Measurements from ENCODE around the gene ZNF516. TPM values are rescaled to one million over a fixed set of nuclear protein-coding genes. Genes with fewer than 3 reads are reported as not detected.

The ZNF516 gene
- total and polyA plus RNA-seq, 2 of the 4 experiments (the other 2 are of a cell fraction) = 7.9 to 16.9 TPM

DNA sequence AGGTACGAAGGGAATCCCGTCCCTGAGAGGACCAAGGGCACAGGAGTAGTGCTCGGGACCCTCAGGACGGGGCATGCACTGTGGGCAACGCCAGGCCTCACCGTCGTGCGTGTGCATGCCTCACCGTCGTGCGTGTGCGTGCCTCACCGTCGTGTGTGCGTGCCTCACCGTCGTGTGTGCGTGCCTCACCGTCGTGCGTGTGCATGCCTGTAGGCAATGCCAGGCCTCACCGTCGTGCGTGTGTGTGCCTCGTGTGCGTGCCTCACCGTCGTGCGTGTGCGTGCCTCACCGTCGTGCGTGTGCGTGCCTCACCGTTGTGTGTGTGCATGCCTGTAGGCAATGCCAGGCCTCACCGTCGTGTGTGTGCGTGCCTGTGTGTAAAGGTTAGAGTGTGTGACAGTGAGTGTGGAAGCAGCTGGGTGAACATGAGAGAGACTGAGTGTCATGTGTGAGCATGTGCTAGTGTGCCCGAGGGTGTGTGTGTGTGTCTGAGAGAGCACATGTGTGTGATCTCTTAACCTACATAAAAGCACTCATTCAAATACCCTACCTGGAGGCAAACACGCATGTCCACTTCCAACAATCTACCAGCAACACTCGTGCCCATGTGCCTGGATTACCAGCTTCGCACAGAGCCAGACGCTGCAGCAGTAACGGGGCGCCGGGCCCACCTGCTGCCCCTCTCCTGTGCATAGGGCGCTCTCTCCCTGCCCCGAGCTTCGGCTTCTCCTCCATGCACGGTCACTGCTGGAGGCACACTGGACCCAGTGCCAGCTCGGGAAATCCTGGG, 36.3 kb downstream of the ZNF516 start:
- H2AK9ac ChIP-seq (replicated peaks; ENCODE audit: low read depth, low read length, poor library complexity) = peak overlapping the region; percentile 37
- in situ Hi-C loops (cut with MboI; ENCODE audit: low sequenced_read_pairs) = loop anchor here (25.0 kb wide), 1 partner anchor 654 kb away; no protein-coding TSS in a partner anchor
- H3K9me3 ChIP-seq (ENCODE audit: control insufficient read depth, insufficient read depth, low read length) = no peaks in the 10 kb centered on the region
- peak overlapping the region; percentile 8; the same call in 1 of the 2 replicates for H3K14ac ChIP-seq (replicated peaks; ENCODE audit: low read depth, low read length)
- DNase-seq (no peak), ATAC-seq (ENCODE audit: low read depth) (no peak)
- H2BK5ac ChIP-seq (ENCODE audit: low read depth, low read length, poor library complexity, severe bottlenecking) = peak overlapping the region; percentile 89
- H4K5ac ChIP-seq (ENCODE audit: low read depth, low read length) = peak overlapping the region; percentile 41; the same call in 1 of the 2 replicates
- peaks cover 45% of the 10 kb centered on the region for H3K4me1 ChIP-seq (ENCODE audit: control insufficient read depth, insufficient read depth, low read length)
- dilution Hi-C loops (cut with HindIII; ENCODE audit: low sequenced_read_pairs, unreplicated experiment) = no loop called here
- H3K18ac ChIP-seq (ENCODE audit: low read depth, low read length) = no peak overlapping the region; the same call in 1 of the 2 replicates
- peak overlapping the region; percentile 85 for H4K91ac ChIP-seq (ENCODE audit: insufficient read depth, low read depth, low read length)
- H3K79me1 ChIP-seq (ENCODE audit: low read depth in 1 of 2, low read length in 2 of 2) = peaks cover 40 to 95% of the 10 kb centered on the region in 2 experiments
- H2BK120ac ChIP-seq (ENCODE audit: low read depth, low read length) = peak overlapping the region; percentile 91
- no peak overlapping the region for H3K56ac ChIP-seq (ENCODE audit: extremely low read depth, insufficient read depth, low read length)
- H4K20me1 ChIP-seq (ENCODE audit: insufficient read depth, low read length) = peaks cover 70% of the 10 kb centered on the region
- H4K8ac ChIP-seq (ENCODE audit: low read depth in 2 of 2, low read length in 2 of 2) = peak overlapping the region; percentile 34 to 69; a peak in 2 of 4 replicates
- ChIA-PET POLR2A (ENCODE audit: unreplicated experiment) (no interaction called here), CTCF (interaction anchor here (0.5 kb wide), 1 partner anchor 42 kb away, joined by 3 read pairs; no protein-coding TSS in a partner anchor)
- no peak overlapping the region for H3K4me2 ChIP-seq (ENCODE audit: low read depth, low read length)
- H3K9me1 ChIP-seq (ENCODE audit: insufficient read depth, low read length) = peaks cover 35% of the 10 kb centered on the region
- intact Hi-C loops (cut with micrococcal nuclease) = no loop called here
- H3K23ac ChIP-seq (ENCODE audit: low read depth, low read length) = no peak overlapping the region; the same call in 1 of the 2 replicates
- no peak for TF ChIP-seq FOS (IDR thresholded peaks at IDR 0.05; ENCODE audit: low read depth, low read length)
- TF ChIP-seq RCOR1 (IDR thresholded peaks at IDR 0.05; ENCODE audit: insufficient replicate concordance, low read length) = no peak
- TF ChIP-seq POLR2A (IDR thresholded peaks at IDR 0.05; ENCODE audit: low read depth, low read length) = no peak
- no peak for TF ChIP-seq MAFK (IDR thresholded peaks at IDR 0.05; ENCODE audit: low read depth, low read length)
- TF ChIP-seq, protein P1, sequence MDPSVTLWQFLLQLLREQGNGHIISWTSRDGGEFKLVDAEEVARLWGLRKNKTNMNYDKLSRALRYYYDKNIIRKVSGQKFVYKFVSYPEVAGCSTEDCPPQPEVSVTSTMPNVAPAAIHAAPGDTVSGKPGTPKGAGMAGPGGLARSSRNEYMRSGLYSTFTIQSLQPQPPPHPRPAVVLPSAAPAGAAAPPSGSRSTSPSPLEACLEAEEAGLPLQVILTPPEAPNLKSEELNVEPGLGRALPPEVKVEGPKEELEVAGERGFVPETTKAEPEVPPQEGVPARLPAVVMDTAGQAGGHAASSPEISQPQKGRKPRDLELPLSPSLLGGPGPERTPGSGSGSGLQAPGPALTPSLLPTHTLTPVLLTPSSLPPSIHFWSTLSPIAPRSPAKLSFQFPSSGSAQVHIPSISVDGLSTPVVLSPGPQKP (IDR thresholded peaks at IDR 0.05; ENCODE audit: borderline replicate concordance, low read depth, low read length) = no peak
- TF ChIP-seq RAD21 (IDR thresholded peaks at IDR 0.05; ENCODE audit: low read length) = no peak
- TF ChIP-seq CHD1 (IDR thresholded peaks at IDR 0.05; ENCODE audit: low read depth, low read length) = no peak
- TF ChIP-seq BHLHE40 (IDR thresholded peaks at IDR 0.05; ENCODE audit: low read depth, low read length) = no peak
- TF ChIP-seq MAZ (IDR thresholded peaks at IDR 0.05; ENCODE audit: borderline replicate concordance, low read depth, low read length) = no peak
- TF ChIP-seq, protein P2, sequence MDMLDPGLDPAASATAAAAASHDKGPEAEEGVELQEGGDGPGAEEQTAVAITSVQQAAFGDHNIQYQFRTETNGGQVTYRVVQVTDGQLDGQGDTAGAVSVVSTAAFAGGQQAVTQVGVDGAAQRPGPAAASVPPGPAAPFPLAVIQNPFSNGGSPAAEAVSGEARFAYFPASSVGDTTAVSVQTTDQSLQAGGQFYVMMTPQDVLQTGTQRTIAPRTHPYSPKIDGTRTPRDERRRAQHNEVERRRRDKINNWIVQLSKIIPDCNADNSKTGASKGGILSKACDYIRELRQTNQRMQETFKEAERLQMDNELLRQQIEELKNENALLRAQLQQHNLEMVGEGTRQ (IDR thresholded peaks at IDR 0.05; ENCODE audit: low read depth, low read length) = no peak
- TF ChIP-seq SMC3 (IDR thresholded peaks at IDR 0.05; ENCODE audit: low read depth, low read length) = no peak
- TF ChIP-seq RFX5 (IDR thresholded peaks at IDR 0.05; ENCODE audit: low read depth, low read length) = no peak
- TF ChIP-seq, protein P3, sequence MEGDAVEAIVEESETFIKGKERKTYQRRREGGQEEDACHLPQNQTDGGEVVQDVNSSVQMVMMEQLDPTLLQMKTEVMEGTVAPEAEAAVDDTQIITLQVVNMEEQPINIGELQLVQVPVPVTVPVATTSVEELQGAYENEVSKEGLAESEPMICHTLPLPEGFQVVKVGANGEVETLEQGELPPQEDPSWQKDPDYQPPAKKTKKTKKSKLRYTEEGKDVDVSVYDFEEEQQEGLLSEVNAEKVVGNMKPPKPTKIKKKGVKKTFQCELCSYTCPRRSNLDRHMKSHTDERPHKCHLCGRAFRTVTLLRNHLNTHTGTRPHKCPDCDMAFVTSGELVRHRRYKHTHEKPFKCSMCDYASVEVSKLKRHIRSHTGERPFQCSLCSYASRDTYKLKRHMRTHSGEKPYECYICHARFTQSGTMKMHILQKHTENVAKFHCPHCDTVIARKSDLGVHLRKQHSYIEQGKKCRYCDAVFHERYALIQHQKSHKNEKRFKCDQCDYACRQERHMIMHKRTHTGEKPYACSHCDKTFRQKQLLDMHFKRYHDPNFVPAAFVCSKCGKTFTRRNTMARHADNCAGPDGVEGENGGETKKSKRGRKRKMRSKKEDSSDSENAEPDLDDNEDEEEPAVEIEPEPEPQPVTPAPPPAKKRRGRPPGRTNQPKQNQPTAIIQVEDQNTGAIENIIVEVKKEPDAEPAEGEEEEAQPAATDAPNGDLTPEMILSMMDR (conservative IDR thresholded peaks at IDR 0.05; ENCODE audit: low read depth, low read length) = no peak
- no peak overlapping the region for H2BK20ac ChIP-seq (ENCODE audit: low read depth, low read length)
- H3K4ac ChIP-seq (ENCODE audit: low read depth, low read length) = peak overlapping the region; percentile 87; the same call in 1 of the 2 replicates
- BruUV-seq (replicated peaks) = no TSS peak
- H3K27ac ChIP-seq (ENCODE audit: insufficient read depth, low read length) = peak overlapping the region; percentile 83
- peak overlapping the region; percentile 97 for H2AK5ac ChIP-seq (ENCODE audit: low read depth, low read length)
- H3K9ac ChIP-seq (ENCODE audit: low read depth, low read length) = no peak overlapping the region
- H3K27me3 ChIP-seq (ENCODE audit: control insufficient read depth, insufficient read depth, low read length) = no peaks in the 10 kb centered on the region
- no peak overlapping the region for H2AFZ ChIP-seq (replicated peaks; ENCODE audit: low read length, poor library complexity)
- WGBS, 2 experiments (ENCODE audit: extremely low coverage in 2 of 2, insufficient read length in 1 of 2) = 94% methylated on average over 33 of the region's 51 CpGs; no CpG with 5 or more reads in 1 of the 2 experiments
- peak overlapping the region; percentile 75; the same call in 2 of the 3 replicates for H2BK15ac ChIP-seq (ENCODE audit: low read depth, low read length)
- H3K4me3 ChIP-seq (ENCODE audit: insufficient read depth, low read depth, low read length) = no peak overlapping the region
- H3K36me3 ChIP-seq (ENCODE audit: control insufficient read depth, insufficient read depth, low read length) = peaks cover 19% of the 10 kb centered on the region
